K562 (cell line): Measurements from ENCODE around the gene FLOT2. TPM values are rescaled to one million over a fixed set of nuclear protein-coding genes. Genes with fewer than 3 reads are reported as not detected.

ENCODE experiments used
- BCOR ChIP-seq: fragments of 450-650 bp; IDR thresholded peaks from 2 replicates; pipeline ENCODE4 v1.6.1; 2016
- CCNT2 ChIP-seq: IDR thresholded peaks from 2 replicates; pipeline ENCODE4 v1.6.1; 2011; ENCODE audit warnings: borderline replicate concordance, low read depth, mild to moderate bottlenecking, moderate library complexity, mixed read lengths, low read length; ENCODE audit not compliant: insufficient read length; ENCODE audit errors: extremely low read depth
- ILK ChIP-seq: fragments of 450-650 bp; IDR thresholded peaks from 2 replicates; pipeline ENCODE4 v1.6.1; 2016; ENCODE audit warnings: missing genetic modification characterization, low read depth, mild to moderate bottlenecking, missing compliant biosample characterization, moderate library complexity, borderline replicate concordance
- SREBF2 ChIP-seq: sonication (generic); formaldehyde crosslinking; IDR thresholded peaks from 2 replicates; pipeline ENCODE4 v1.4.0; 2020; ENCODE audit warnings: mild to moderate bottlenecking, missing genetic modification reagents
- ZFPM2 ChIP-seq: fragments of 250-450 bp; sonication (Bioruptor Pico); IDR thresholded peaks from 2 replicates; pipeline ENCODE4 v1.5.1; 2022; ENCODE audit warnings: mild to moderate bottlenecking
- ZNF143 ChIP-seq: sonication (generic); formaldehyde crosslinking; IDR thresholded peaks from 2 replicates; pipeline ENCODE4 v1.9.0; 2022; ENCODE audit warnings: mild to moderate bottlenecking, missing genetic modification reagents
- polyA plus RNA-seq, 8 experiments: library from polyadenylated mRNA; depleted of rRNA in 4 of 8; stranded (reverse) in 5 of 8; unstranded in 3 of 8; fragments of >200 nt; fragmentation: Nextera tagmentation in 2 of 8; fragmentation: Illumina TruSeq in 1 of 8; extraction: Ambion mirVana in 2 of 8; extraction: Trizol in 1 of 8; gene quantifications; 2 replicates each; pipeline versions ENCODE4 v1.2.1 to v1.2.3, GENCODE V29; 2011 to 2014; ENCODE audit warnings: inconsistent platforms in 1 of 8, missing spikeins in 1 of 8
- total RNA-seq, 7 experiments: library from RNA; depleted of rRNA in 6 of 7; stranded (reverse); fragments of >200 nt in 6 of 7; fragmentation: Illumina TruSeq in 2 of 7; extraction: Trizol in 2 of 7; gene quantifications; 2 replicates each; pipeline versions ENCODE4 v1.2.1 to v1.2.3, GENCODE V29; 2011 to 2021; ENCODE audit warnings: low replicate concordance in 1 of 7
- TF ChIP-seq, protein P1 (sequence below), 2 experiments: fragments of 200-800 bp in 1 of 2; sonication (Bioruptor generic) in 1 of 2; sonication (generic) in 1 of 2; formaldehyde crosslinking in 1 of 2; IDR thresholded peaks in 1 of 2; conservative IDR thresholded peaks in 1 of 2; 2 replicates each; pipeline versions ENCODE4 v1.5.0 to v1.6.1; 2016 to 2020; ENCODE audit warnings: missing compliant biosample characterization in 1 of 2, missing genetic modification characterization in 1 of 2, missing genetic modification reagents in 1 of 2
- TF ChIP-seq, protein P2 (sequence below): sonication (generic); formaldehyde crosslinking; IDR thresholded peaks from 2 replicates; pipeline ENCODE4 v1.8.0; 2022; ENCODE audit warnings: mild to moderate bottlenecking, low read depth, missing genetic modification reagents
- TF ChIP-seq, protein P3 (sequence below): fragments of 250-450 bp; sonication (Bioruptor Pico); IDR thresholded peaks from 2 replicates; pipeline ENCODE4 v1.9.0; 2021; ENCODE audit warnings: mild to moderate bottlenecking, inconsistent platforms
- TF ChIP-seq, protein P4 (sequence below): fragments of 450-650 bp; IDR thresholded peaks from 2 replicates; pipeline ENCODE4 v1.6.1; 2016; ENCODE audit warnings: borderline replicate concordance
- TF ChIP-seq, protein P5 (sequence below): fragments of 200-400 bp; formaldehyde crosslinking; IDR thresholded peaks from 2 replicates; pipeline ENCODE4 v1.6.1; 2017; ENCODE audit warnings: mild to moderate bottlenecking, low read depth, low read length, moderate library complexity

Gene FLOT2
- total and polyA plus RNA-seq, 9 of the 15 experiments (the other 6 are each of a cell fraction or from before 2014, with no cell fraction given): 17.5 to 138 (median 41.7) TPM

DNA sequence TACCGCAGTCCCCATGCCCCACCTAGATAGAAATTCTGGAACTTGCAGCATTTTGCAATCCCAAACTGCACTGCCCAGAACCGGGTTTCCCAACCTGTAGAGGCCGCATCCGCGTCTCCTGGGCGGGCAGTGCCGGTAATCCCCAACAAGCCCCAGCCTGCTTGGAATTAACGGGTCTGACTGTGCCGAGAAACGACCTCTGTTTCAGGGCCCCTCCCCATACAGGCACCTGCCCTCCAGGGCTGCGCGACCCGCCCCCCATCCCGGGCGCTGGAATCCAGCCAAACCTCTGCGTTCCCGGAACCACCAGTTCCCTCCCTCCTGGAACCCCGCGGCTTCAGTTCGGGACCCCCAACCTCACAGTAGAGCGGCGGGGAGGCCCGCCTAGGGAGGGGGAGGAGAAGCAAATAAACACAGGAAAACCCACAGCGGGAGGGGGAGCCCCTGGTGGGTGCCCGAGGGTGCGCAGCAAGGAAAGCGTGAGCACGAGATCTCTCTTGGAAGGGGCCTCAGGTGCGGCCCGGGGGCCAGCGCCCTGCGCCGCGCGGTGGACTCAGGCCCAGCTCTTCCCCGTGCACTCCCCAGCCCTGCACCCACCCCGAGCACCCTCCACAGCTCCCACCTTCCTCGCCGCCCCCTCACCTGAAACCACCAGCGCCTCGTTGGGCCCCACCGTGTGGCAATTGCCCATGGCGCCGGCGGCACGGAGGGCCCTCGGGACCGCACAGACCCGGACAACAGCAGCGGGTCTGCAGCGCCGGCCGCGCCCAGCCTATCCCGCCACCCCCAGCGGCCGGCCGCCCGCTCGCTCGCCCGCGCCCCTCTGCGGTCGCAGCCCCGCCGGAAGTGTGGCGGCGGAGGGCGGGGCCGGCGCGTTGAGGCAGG lies at the start of gene FLOT2 (continued):
- TF ChIP-seq, protein P1, sequence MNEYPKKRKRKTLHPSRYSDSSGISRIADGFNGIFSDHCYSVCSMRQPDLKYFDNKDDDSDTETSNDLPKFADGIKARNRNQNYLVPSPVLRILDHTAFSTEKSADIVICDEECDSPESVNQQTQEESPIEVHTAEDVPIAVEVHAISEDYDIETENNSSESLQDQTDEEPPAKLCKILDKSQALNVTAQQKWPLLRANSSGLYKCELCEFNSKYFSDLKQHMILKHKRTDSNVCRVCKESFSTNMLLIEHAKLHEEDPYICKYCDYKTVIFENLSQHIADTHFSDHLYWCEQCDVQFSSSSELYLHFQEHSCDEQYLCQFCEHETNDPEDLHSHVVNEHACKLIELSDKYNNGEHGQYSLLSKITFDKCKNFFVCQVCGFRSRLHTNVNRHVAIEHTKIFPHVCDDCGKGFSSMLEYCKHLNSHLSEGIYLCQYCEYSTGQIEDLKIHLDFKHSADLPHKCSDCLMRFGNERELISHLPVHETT (CRISPR knock-in tag; conservative IDR thresholded peaks at IDR 0.05 in 1 of 2, IDR thresholded peaks at IDR 0.05 in 1 of 2): 0 out of 4 replicates have a peak, but pooled peaks of 1 of the 2 experiments have one; percentile 24
- TF ChIP-seq, protein P2, sequence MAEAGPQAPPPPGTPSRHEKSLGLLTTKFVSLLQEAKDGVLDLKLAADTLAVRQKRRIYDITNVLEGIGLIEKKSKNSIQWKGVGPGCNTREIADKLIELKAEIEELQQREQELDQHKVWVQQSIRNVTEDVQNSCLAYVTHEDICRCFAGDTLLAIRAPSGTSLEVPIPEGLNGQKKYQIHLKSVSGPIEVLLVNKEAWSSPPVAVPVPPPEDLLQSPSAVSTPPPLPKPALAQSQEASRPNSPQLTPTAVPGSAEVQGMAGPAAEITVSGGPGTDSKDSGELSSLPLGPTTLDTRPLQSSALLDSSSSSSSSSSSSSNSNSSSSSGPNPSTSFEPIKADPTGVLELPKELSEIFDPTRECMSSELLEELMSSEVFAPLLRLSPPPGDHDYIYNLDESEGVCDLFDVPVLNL (CRISPR knock-in tag): no peak
- TF ChIP-seq ZNF143 (CRISPR knock-in tag) (no peak), BCOR (no peak), CCNT2 (peak; percentile 97), ILK (no peak), SREBF2 (CRISPR knock-in tag) (peak; percentile 92; the same call in 1 of the 2 replicates), ZFPM2 (CRISPR knock-in tag) (0 out of 2 replicates have a peak, but pooled peaks have one; percentile 72)
- TF ChIP-seq, protein P3, sequence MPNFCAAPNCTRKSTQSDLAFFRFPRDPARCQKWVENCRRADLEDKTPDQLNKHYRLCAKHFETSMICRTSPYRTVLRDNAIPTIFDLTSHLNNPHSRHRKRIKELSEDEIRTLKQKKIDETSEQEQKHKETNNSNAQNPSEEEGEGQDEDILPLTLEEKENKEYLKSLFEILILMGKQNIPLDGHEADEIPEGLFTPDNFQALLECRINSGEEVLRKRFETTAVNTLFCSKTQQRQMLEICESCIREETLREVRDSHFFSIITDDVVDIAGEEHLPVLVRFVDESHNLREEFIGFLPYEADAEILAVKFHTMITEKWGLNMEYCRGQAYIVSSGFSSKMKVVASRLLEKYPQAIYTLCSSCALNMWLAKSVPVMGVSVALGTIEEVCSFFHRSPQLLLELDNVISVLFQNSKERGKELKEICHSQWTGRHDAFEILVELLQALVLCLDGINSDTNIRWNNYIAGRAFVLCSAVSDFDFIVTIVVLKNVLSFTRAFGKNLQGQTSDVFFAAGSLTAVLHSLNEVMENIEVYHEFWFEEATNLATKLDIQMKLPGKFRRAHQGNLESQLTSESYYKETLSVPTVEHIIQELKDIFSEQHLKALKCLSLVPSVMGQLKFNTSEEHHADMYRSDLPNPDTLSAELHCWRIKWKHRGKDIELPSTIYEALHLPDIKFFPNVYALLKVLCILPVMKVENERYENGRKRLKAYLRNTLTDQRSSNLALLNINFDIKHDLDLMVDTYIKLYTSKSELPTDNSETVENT (CRISPR knock-in tag): peak; percentile 91; the same call in 1 of the 2 replicates
- TF ChIP-seq, protein P4, sequence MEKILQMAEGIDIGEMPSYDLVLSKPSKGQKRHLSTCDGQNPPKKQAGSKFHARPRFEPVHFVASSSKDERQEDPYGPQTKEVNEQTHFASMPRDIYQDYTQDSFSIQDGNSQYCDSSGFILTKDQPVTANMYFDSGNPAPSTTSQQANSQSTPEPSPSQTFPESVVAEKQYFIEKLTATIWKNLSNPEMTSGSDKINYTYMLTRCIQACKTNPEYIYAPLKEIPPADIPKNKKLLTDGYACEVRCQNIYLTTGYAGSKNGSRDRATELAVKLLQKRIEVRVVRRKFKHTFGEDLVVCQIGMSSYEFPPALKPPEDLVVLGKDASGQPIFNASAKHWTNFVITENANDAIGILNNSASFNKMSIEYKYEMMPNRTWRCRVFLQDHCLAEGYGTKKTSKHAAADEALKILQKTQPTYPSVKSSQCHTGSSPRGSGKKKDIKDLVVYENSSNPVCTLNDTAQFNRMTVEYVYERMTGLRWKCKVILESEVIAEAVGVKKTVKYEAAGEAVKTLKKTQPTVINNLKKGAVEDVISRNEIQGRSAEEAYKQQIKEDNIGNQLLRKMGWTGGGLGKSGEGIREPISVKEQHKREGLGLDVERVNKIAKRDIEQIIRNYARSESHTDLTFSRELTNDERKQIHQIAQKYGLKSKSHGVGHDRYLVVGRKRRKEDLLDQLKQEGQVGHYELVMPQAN: no peak
- TF ChIP-seq, protein P5, sequence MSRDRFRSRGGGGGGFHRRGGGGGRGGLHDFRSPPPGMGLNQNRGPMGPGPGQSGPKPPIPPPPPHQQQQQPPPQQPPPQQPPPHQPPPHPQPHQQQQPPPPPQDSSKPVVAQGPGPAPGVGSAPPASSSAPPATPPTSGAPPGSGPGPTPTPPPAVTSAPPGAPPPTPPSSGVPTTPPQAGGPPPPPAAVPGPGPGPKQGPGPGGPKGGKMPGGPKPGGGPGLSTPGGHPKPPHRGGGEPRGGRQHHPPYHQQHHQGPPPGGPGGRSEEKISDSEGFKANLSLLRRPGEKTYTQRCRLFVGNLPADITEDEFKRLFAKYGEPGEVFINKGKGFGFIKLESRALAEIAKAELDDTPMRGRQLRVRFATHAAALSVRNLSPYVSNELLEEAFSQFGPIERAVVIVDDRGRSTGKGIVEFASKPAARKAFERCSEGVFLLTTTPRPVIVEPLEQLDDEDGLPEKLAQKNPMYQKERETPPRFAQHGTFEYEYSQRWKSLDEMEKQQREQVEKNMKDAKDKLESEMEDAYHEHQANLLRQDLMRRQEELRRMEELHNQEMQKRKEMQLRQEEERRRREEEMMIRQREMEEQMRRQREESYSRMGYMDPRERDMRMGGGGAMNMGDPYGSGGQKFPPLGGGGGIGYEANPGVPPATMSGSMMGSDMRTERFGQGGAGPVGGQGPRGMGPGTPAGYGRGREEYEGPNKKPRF: no peak
